Measurements from ENCODE around the gene SMARCD2.
A peak's percentile ranks its signal among the peaks of the same experiment; 100 is the strongest.
"Not testable (repeated sequence)": the region's sequence is repeated elsewhere in the genome, so short reads cannot be mapped to it uniquely, and the experiment has no call there.

Gene SMARCD2

DNA sequence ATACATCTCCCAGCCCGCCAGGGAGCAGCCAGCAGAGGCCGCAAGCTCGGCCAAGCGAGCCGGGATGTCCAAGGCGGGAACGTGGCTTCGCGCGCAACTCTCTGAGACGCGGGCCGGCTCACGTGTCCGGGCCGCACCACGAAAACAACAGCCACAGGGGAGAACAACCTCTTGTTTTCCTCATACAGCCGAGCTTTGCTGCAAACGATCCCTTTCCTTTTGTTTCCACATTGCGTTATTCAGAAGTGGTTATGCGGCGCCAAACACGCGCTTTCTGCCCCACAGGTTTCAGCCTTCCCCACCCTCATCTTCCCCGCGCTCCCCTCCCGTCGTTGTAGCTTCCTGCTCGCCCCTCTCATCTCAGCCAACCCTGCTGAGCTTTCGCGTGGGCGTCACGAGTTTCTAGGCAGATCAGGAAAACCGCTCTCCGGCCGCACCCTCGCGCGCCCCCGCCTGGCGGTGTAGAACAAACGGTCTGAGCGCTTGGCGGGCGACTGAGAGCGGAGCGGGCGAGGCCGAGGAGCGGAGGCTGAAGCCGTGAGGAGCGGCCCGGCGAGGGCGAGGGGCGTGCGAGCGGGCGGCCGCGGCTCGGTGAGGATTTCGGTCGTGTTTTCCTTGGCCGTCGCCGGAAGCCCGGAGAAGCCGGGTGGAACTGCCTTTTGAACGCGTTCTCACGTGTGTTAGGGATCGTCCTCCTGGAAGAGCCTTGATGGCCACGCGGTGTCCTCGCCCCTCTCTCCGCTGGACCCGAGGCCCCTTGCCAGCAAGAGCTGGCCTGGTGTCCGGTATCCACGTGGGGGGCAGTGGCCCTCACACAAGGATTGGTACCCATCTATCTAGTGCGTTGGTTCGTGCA, 6.6 kb upstream of the SMARCD2 start:
- DNase-seq: peak; percentile 88

DNA sequence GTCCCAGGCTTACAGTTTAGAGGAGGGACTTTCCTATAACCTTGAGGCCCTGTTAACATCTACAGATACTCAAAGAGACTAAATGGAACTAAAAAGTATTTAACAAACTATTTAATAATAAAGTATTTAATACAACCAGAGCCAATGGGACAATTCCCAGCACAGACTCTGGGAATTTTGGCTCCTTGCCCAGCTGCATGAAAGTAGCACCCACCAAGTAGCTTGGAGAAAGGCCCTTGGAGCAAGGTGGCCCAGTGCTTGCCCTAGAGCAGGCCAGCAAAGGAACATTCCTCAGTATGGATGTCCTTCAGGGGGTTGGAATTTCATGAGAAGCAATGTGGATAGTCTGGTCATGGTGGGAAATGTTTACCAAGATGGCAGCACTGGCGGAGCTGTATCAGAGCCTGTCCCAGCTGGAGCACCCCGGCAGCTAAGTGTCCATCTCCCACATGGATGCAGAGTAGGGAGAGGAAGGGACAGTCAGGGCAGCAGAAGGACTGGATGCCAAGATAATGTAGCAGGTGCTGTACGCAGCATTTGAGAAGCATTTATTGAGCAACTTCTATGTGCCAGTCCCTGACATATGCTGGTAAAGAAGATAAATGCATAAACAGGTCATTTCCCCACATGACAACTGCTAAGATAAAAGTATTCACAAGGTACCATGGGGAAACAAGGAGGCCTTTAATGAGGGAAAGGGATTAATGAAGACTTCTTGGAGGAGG, 5.2 kb upstream of the SMARCD2 start:
- DNase-seq: no peak

DNA sequence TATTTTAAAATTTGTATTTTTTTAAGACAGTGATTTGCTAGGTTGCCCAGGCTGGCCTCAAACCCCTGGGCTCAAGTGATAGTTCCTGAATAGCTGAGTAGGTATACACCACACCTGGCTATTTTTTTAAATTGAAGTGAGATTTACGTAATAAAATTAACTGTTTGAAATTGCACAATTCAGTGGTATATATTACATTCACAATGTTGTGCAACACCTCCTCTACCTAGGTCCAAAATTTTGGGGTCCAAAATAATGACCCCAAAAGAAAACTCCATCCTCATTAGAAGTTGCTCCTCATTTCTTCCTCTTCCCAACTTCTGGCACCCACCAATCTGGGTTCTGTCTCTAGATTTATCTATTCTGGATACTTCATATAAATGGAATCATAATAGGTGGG, 3.0 kb upstream of the SMARCD2 start:
- no peak for DNase-seq

DNA sequence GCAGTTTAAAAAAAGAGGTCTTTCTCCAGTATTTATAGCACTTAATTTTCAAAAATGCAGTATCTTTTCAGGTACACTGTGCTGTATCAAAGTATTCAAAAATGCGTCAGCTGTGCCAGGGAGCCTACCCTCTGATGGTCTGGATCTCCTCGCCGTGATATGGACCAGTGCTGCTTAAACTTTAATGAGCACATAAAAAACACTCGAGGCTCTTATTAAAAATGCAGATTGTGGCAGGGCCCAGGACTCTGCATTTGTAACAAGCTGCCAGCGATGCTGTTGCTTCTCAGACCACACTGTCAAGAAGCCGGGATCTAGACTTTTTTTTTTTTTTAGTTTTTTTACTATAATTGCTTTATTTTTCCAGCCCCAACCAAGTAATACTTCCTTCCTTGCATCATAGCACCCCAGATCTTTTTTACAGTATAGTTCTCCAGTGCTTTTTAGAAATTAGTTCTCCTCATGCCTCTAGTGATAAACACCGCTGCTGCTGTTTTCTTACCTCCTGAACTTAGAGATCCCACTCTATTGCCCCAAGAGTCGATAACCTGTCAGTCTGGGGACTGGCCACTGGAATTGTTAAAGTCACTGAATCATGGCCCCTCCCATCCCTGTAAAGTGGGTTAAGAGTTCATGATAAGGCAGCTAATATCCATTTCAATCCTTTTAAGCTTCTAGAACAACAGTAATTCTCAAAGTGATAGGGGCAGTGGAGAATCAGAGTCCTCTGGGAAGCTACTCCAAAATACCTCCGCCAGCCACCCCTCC, 1.6 kb upstream of the SMARCD2 start:
- no peak for DNase-seq

DNA sequence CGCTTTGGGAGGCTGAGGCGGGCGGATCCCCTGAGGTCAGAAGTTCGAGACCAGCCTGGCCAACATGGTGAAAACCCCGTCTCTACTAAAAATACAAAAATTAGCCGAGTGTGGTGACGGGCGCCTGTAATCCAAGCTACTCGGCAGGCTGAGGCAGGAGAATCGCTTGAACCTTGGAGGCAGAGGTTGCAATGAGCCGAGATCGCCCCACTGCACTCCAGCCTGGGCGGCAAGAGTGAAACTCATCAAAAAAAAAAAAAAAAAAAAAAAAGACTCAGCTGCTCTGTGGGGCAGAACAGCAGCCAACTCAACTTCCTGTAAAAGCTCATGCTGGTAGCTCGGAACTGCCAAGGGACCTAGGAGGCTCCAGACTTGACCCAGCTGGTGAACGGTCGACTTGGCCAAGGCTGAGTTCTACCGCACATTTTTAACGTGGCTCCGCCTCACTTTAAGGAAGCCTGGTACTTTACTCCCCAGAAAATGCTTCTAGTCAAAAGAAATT, 953 bp upstream of the SMARCD2 start:
- DNase-seq: not testable (repeated sequence)

DNA sequence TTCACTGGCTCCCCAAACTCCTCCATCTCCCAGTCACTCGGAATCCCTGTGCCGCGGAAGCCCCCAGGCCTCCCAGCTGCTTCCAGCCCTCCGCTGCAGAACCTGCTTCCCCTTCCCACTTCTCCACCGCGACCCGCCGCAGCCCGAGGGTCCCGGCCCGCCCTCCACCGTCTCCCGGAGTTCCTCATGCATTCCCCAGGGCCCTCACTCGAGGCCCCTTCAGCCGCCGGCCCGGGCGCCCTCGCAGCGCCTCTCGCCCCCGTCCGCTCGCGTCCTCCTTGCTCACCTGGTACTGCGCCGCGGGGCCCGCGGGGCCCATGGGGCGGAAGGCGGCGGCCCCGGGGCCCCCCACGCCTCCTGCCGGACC, 329 bp downstream of the SMARCD2 start:
- DNase-seq: no peak

- no peak for DNase-seq
Observed at GRCh38 chr17:63841350-63842172, 924 bp downstream of the SMARCD2 start.

DNA sequence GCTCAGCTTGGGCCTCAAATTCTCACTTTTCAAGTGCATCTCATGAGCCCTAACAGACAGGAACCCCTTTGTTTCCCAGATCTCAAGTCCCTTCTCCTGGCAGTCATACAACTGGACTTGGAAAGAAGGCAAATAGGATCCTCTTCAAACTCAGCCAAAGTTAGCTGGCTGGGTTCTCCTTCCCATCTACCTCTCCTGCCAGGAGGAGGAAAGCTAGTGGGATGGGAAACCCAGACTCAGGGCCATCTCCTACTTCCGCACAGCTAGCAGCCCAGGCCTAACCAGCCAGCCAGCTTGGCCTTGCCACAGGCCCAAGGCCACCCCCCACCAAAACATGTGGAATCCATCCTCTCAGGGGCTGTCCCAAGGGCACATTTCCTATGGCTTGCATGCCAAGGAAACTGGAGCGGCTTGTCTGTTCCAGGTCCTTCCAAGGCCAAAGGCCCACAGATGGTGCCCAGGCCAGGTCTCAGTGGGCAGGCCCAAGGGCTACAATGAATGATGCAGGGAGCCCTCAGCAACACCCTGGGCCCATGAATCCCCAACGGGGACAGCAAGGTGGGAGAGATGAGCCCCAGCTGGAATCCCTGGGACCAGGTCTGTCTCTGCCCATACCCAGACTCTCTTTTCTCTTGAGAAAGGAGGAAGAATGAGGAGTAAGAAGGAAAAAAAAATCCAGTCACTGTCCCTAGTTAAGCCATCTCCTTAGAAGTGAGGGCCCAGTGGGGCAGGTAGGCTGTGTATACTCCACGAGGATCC, 1.7 kb downstream of the SMARCD2 start:
- no peak for DNase-seq

DNA sequence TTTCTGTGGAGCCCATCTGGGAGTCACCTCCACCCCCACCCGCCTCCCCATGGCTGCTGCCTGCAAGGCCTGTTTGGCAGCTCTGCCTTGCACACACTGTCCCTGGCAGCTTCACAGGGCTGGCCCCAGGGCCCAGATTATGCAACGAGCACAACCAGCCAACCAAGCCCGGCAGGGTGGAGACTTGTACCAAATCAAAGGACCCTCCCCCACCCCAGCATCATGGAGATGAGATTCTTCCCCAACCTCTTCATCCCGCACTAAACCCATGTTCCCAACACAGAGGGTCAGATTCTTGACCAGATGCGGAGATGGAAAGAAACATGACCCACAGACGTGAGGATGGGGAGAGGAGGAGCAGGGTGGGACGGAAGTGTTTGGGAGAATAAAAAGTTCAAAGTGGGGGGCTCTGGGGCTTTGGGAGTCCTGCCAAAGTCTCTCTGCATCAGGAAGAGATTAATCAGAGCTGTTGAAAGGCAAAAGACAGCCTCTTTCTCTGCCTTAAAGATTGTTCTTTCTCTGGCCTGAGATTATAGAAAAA, 3.8 kb downstream of the SMARCD2 start:
- no peak for DNase-seq

DNA sequence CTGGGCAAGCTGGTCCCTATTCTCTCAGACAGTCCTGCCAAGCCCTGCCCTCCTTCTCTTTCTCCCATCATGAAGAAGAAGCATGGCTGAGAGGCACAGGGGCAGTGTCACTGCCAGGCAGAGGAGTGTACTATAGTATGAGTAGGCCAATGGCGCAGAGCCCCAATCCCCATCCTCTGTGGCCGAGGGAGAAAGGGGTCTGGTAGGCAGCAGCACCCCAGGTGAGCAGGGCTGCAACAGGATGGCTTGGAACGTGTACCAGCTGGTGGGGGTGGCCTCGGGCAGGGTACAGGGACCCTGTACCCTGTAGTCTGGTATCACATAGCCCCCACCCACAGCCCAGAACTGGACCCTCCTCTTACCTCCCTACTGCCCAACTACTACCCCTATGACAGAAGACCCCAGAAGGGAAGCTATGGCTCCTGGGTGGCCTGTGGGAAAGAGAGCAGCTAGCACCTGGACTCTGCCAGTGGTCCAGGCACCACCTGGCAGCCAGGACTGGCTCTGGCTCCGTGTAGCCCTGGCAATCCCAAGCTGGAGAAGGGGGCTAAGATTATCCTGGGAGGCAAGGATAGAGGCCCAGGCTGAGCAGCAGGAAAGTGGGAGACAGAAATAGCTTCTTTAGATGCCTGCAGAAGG, 4.4 kb downstream of the SMARCD2 start:
- DNase-seq: no peak

DNA sequence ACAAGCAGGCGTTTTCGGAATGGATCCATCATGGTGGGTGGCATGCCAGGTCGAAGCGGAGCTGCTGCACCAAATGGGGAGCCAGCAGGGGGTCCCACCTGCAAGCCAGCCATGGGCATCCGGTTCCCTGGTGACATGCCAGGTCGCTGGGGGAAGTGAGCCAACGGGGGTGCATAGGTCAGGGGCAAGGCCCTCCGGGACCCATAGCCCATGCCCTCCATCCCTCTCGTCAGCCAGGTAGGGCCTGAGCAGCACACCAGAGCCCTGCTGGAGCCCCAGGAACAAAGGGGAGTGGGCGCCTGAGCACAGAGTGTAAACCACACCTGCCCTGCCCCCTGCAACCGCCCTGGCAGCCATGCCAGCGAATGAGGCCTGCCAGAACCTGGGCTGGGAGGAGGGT, 5.0 kb downstream of the SMARCD2 start:
- no peak for DNase-seq

- DNase-seq: no peak
Observed at GRCh38 chr17:63836811-63837210, 5.7 kb downstream of the SMARCD2 start.

- no peak for DNase-seq
Observed at GRCh38 chr17:63835167-63835720, 7.2 kb downstream of the SMARCD2 start.

DNA sequence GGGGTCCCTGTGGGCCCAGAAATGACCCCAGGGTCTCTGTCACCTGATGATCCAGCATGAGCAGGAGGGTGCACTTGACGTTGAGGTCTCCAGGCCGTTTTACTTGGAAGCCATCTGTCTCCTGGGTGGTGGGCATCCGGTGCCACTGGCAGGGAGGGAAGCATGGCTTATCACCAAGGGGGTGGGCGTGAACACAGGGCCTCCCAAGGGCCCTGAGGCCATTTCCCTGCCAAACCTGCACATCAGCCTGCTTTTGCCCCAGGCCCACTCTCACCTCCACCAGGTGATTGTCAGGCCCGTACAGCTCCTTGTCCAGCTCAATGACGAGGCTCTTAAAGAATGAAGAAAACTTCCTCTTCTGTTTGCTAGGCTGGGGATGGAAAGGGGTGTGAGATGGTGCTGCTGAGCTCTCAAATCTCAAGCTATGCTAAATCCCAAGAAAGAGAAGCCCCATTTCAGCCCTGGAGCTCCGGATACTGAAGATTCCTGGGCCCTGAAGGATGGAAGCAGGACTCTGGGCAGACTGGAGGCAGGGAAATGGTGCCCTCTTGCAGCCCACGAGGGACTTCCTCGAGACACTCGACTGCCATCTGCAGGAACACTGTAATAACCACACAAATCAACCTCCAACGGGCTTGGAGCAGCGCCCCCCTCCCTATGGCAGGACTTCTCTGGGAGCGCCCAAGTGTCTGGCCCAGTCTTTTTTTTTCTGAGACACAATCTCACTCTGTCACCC, 7.9 kb downstream of the SMARCD2 start:
- DNase-seq: peak; percentile 57

- DNase-seq: no peak
Observed at GRCh38 chr17:63833741-63834373, 8.6 kb downstream of the SMARCD2 start.

DNA sequence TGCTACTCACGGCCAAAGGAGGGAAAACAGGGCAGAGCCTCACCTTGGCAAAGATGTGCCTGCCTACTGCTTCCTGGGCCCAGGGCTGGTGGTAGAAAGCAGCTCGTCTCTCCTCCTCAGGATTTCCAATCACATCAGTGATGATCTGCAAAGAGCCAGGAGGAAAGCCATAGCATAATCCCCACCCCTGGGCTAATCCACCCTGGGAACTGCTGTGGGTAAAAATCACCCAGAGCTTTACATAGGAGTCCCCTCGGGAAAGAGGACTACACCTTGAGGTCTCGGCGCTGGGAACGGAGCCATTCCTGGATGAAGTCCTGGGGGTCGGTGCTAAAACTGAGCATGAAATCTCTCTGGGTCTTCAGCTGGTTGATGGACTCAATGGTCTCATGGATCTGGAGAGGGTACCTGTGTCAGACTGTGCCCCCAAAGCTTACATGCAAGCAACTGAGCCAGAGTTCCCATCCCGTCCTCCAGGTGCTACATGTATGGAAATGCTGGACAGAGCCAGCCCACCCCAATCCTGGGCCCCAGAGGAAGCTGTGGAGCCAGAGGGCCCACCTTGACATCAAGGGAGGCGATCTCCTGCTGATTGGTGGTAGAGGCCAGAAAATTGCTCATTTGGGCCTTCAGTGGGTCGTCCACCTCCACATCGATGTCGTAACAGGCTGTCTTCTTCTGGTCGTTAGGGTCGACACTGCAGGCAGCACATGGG, 9.3 kb downstream of the SMARCD2 start:
- no peak for DNase-seq

DNA sequence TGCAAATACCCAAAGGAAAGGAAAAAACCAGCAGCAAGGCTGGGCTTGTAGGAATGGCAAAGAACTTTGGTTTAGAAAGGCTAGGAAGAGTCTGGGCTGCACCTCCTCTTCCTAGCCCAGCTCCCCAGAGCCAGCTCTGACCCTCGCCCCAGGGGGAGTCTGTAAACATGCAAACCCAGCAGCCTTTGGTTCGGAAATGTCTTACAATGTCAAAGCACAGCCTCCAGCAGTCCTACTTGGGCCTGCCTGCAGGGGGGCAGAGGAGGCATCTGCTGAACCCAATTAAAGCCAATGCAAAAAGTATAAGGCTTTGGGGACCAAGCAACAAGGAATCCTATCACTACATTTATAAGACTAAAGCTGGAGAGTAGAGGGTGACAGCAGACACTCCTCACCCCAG, 10.0 kb downstream of the SMARCD2 start:
- no peak for DNase-seq

- DNase-seq: no peak
Observed at GRCh38 chr17:63832014-63832413, 10.5 kb downstream of the SMARCD2 start.

- no peak for DNase-seq
Observed at GRCh38 chr17:63831505-63831904, 11.0 kb downstream of the SMARCD2 start.

Data from 8988T (cell line).